A549 (cell line): ENCODE results near the gene STOX2.

Experiments used
- CHD2 ChIP-seq: fragments of 150-350 bp; IDR thresholded peaks from 2 replicates; pipeline ENCODE4 v1.6.1; 2014; ENCODE audit warnings: low read length; ENCODE audit not compliant: partially characterized antibody
- ELK1 ChIP-seq: fragments of 150-350 bp; IDR thresholded peaks from 2 replicates; pipeline ENCODE4 v1.6.1; 2014; ENCODE audit warnings: low read depth, mild to moderate bottlenecking, low read length
- NR3C1 ChIP-seq: fragments of >200 bp; sonication (Bioruptor Twin); formaldehyde crosslinking; IDR thresholded peaks from 3 replicates; pipeline ENCODE4 v1.6.1; 2017
- POLR2A ChIP-seq: IDR thresholded peaks from 2 replicates; pipeline ENCODE4 v1.6.1; 2012; ENCODE audit warnings: mild to moderate bottlenecking, low read length
- TF ChIP-seq, protein P1 (sequence below): fragments of >200 bp; sonication (Bioruptor Twin); formaldehyde crosslinking; IDR thresholded peaks from 3 replicates; pipeline ENCODE4 v1.5.1; 2016

- TF ChIP-seq ELK1 (no peak), POLR2A (no peak), CHD2 (no peak), NR3C1 (no peak)
- TF ChIP-seq, protein P1, sequence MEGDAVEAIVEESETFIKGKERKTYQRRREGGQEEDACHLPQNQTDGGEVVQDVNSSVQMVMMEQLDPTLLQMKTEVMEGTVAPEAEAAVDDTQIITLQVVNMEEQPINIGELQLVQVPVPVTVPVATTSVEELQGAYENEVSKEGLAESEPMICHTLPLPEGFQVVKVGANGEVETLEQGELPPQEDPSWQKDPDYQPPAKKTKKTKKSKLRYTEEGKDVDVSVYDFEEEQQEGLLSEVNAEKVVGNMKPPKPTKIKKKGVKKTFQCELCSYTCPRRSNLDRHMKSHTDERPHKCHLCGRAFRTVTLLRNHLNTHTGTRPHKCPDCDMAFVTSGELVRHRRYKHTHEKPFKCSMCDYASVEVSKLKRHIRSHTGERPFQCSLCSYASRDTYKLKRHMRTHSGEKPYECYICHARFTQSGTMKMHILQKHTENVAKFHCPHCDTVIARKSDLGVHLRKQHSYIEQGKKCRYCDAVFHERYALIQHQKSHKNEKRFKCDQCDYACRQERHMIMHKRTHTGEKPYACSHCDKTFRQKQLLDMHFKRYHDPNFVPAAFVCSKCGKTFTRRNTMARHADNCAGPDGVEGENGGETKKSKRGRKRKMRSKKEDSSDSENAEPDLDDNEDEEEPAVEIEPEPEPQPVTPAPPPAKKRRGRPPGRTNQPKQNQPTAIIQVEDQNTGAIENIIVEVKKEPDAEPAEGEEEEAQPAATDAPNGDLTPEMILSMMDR, result no peak
Observed at GRCh38 chr4:184003433-184003832, 98.3 kb downstream of the STOX2 start.
